NCI-H345 treated with DMSO at 0.1 percent for 48 hours (cell line): ENCODE results near the gene LPCAT1.
"Not testable (repeated sequence)": the region's sequence is repeated elsewhere in the genome, so short reads cannot be mapped to it uniquely, and the experiment has no call there.

Experiments
- DNase-seq: peaks from one replicate; lab custom pipeline; 2025; ENCODE audit not compliant: unreplicated experiment; lab: John Stamatoyannopoulos, UW

The LPCAT1 gene

DNA sequence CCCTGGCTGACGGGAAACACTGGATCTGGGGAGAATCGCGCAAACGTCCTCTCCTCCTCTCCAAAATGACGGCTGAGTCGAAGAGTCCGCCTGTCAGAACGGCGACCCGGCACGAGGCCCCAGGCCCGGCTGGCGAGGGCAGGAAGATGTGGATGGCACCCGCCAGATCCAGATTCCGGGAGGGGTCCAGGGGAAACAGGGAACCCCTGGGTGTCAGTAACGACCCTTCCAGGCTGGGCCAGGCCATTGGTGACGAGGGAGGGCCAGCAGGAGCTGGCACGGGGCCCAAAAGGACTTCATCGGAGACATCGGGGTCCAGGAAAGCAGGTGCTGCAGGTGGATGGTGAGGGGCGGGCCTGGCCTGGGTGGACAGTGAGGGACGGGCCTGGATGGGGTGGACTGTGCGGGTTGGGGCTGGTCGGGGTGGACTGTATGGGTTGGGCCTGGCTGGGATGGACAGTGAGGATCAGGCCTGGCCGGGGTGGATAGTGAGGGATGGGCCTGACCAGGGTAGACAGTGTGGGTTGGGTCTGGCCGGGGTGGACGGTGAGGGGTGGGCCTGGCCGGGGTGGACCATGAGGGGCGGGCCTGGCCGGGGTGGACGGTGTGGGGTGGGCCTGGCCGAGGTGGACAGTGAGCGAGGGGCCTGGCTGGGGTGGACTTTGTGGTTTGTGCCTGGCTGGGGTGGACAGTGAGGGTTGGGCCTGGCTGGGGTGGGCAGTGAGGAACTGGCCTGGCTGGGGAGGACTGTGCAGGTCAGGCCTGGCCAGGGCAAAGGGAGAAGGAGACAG lies 92.5 kb downstream of the LPCAT1 start:
- no peak for DNase-seq

GRCh38 chr5:1430121-1430795 lies 93.5 kb downstream of the LPCAT1 start:
- no peak for DNase-seq

DNA sequence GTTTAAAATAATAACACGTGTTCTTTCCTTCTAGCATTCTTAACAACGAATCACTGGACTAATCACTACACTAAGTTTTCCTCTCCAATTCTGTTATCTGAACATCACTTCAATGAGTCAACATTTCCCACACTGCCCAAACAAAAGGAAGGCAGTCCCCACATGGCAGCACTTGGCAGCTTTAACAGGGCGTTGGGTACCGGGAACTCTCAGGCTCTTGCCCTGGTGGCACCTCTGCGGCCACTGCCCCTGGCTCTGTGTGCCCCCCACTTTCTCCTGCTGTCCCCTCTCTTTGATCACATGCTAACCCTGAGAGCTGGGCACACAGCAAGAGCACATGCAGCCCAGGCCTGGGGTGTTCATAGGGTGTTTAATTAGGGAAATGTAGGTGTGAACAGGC lies 94.3 kb downstream of the LPCAT1 start:
- no peak for DNase-seq

GRCh38 chr5:1429066-1429465 lies 94.7 kb downstream of the LPCAT1 start:
- DNase-seq: no peak

GRCh38 chr5:1428107-1428506 lies 95.7 kb downstream of the LPCAT1 start:
- no peak for DNase-seq

DNA sequence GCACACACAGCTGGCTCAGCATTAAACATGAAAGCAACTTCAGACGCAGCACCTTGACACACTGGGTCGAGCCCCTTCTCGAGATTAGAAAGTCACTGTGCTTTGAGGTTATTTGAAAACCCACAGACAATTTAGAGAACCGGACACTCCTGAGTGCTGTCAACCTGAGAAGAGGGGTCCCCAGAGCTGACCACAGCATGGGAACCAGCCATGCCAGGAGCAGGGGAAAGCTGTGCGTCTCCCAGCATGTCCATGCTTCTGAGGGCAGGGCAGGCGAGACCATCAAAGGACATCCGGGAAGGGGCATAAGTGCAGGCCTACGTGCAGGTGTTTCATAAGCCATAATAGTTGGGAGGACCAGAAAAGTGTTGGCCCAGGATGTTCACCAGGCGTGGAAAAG lies 99.0 kb downstream of the LPCAT1 start:
- DNase-seq: no peak

DNA sequence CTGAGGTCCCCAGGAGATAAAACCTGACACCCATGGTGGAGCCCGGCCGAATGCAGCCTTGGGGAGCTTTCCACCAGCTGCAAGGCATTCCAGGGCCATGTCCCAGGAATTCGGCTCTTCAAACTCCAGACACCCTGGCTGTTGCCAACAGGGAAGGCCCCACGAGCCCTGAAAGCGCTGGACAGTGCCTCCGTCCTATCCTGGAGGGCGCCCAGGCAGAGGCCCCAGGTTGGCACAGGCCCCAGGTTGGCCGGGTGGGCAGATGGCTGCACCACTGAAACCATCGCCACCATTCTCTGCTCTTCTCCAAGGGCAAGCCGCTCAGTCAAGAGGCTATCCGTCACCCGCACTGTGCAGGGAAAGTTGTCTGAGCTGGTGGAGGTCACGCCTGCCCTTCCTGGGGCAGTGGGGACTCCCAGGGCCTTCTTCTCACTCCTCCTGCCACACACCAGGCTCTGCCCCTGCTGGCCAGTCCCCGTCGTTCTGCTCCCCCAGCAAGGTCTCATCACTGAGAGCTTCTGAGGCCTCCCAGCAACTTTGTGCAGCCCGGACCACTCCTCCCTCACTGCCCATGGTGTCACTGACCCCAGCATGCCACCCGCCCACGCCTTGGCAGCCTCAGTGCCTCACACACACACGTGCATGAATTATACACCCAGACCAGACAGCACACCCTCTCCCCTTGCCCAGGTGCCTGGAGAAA lies 99.7 kb downstream of the LPCAT1 start:
- DNase-seq: no peak

DNA sequence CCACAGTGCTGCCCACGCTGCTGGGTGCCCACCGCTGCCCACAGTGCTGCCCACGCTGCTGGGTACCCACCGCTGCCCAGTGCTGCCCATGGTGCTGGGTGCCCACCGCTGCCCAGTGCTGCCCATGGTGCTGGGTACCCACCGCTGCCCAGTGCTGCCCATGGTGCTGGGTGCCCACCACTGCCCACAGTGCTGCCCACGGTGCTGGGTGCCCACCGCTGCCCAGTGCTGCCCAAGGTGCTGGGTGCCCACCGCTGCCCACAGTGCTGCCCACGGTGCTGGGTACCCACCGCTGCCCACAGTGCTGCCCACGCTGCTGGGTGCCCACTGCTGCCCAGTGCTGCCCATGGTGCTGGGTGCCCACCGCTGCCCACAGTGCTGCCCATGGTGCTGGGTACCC lies 101.2 kb downstream of the LPCAT1 start:
- DNase-seq: not testable (repeated sequence)

- DNase-seq: no peak
Observed at GRCh38 chr5:1421521-1422341, 102.0 kb downstream of the LPCAT1 start.

- no peak for DNase-seq
Observed at GRCh38 chr5:1420211-1421195, 103.3 kb downstream of the LPCAT1 start.

GRCh38 chr5:1419476-1420210 lies 104.1 kb downstream of the LPCAT1 start:
- no peak for DNase-seq

DNA sequence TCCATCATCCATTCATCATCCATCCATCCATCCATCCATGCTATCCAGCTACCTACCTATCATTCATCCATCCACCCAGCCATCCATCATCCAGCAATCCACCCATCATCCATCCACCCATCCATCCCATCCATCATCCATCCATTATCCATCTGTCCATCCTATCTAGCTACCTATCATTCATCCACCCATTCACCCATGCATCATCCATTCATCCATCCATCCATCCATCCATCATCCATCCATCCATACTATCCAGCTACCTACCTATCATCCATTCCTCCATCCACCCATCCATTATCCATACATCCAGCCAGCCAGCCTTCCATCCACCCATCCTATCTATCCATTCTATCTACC lies 104.9 kb downstream of the LPCAT1 start:
- no peak for DNase-seq

DNA sequence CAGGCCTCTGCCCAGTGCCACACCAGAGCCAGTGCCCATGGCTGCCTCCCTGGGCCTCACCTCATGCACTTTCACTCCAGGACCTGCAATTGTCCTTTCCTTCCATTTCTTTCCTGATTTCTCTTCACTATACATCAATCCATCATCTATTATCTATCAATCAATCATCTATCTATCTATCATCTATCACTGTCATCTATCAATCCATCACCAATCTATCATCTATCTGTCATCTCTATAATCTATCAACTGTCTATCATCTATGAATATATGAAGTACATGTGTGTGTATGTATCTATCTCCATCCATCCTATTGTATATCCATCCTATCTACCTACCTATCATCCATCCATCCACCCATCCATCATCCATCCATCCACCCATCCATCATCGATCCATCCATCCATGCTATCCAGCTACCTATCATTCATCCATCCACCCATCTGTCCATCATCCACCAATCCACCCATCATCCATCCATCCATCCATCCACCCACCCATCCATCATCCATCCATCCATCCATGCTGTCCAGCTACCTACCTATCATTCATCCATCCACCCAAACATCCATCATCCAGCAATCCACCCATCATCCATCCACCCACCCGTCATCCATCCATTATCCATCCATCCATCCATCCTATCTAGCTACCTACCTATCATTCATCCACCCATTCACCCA lies 105.4 kb downstream of the LPCAT1 start:
- no peak for DNase-seq

DNA sequence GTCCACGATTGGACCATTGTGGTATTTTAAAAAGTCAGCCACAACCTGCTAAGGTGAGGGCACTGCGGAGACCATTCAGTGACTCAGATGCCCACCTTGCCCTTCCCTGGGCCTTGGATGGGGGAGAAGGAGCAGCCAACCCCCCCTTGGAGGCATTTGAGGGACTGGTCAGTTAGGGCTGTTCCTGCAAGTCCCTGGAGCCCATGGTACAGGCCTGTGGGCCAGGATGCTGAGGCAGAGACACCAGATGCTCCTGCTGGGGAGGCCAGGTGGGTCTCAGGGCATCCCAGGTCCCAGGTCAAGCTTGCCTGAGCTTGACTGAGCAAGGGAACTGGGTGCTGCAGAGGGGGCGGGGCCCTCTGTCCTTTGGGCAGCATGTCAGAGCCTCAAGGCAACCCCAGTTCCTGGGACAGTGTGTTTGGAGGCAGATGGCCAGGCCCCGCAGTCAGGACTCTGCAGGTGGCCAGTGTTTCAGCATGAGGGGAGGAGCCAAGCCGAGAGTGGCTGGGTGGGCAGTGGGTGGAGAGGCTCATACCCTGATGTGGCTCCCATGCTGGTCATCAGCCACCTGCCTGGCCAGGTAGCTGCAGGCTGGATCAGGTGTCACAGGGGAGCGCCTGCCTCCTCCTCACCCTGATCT lies 106.1 kb downstream of the LPCAT1 start:
- DNase-seq: no peak

DNA sequence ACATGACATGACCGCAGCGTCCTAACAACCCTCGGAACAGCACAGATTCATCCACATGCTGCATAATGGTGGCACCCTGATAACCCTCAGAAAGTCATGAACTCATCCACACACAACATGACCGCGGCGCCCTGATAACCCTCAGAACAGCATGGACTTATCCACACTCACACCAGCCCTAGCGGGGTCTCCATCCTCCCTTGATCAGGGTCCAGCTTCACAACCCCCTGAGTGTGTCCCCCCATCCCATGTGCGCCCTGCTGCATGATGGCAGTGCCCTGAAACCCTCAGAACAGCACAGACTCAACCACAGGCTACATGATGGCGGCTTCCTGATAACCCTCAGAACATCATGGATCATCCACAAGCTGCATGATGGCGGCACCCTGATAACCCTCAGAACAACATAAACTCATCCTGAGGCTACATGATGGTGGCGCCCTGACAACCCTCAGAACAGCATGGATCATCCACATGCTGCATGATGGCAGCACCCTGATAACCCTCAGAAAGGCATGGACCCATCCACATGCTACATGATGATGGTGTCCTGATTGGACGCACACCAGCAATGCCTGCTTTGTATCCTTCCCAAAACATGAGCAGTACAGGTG lies 106.8 kb downstream of the LPCAT1 start:
- DNase-seq: no peak

DNA sequence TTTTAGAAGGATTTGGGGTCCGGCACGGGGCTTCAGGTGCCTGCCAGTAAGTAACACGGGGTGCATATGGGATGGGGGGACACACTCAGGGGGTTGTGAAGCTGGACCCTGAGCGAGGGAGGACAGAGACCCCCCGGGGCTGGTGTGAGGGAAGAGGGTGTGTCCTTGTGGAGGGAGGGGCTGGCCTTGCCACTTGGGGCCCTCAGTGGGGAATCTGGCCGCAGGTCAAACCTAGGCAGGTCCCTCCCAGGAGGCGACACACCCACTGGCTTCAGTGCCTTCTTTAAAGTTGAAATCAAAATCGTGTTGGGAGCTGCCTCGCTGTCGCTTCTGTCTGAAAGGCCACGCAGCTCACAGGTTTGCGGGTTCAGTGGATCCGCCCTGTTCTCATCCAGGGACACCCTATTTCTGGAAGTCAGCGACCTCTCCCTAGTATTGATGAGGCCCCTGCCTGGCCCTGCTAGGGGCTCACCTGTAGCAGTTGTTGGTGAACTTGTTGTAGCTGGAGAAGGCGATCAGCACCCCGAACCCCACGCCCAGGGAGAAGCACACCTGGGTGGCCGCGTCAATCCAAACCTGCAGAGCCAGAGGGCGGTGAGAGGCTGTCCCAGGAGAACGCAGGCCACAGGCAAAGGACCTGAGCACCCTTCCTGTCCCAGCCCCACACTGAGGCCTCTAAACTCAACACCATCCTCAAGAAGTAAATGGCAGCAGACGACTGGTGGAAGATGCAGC lies 108.0 kb downstream of the LPCAT1 start:
- DNase-seq: no peak

- no peak for DNase-seq
Observed at GRCh38 chr5:1415059-1415425, 108.7 kb downstream of the LPCAT1 start.
